NCI-H128 (cell line): ENCODE measurements around the gene NAPSA.
A peak's percentile ranks its signal among the peaks of the same experiment; 100 is the strongest.
"Not testable (repeated sequence)": the region's sequence is repeated elsewhere in the genome, so short reads cannot be mapped to it uniquely, and the experiment has no call there.

ENCODE experiments used
- DNase-seq: peaks from one replicate; lab custom pipeline; 2025; ENCODE audit not compliant: unreplicated experiment; lab: John Stamatoyannopoulos, UW

The NAPSA gene

GRCh38 chr19:50331994-50332243, 33.5 kb downstream of the NAPSA start:
- DNase-seq = no peak

GRCh38 chr19:50331221-50331993, 34.0 kb downstream of the NAPSA start:
- no peak for DNase-seq

GRCh38 chr19:50330365-50331078, 34.9 kb downstream of the NAPSA start:
- DNase-seq = peak; percentile 77

- not testable (repeated sequence) for DNase-seq
Observed at GRCh38 chr19:50329926-50330294, 35.5 kb downstream of the NAPSA start.

DNA sequence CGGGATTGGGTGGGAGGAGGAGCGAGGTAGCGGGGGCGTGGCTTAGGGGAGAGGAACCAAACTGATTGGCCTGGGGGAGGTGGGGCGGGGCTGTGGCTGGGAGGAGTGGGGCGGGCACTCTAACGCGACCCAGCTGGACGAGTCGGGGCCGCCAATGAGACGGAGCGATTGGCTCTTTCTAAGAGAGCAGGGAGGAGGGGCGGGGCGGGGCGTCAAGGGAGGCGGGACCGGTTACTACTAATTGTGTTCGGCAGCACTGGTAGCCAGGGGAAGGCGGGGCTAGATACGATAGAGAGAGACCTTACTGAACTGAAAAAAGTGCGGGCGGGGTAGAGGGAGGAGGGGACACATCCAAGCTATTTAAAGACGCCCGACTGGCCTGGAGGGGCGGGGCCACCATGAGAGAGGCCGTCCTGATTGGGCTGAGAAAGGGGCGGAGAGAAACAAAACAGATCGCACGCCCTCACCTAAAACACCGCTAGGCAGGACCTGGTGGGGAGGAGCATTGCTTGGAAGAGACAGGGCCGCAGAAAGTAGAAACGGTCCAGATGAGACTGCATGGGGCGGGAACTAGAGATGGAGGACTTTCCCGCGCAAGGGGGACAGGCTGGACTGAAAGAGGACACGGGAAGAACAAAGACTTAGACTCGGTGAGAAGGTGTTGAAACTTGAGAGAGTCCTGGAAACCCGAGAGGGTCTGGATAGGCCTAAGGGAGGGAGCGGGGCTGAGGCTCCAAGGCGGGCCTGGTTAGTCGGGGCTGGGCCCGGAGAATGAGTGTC, 36.1 kb downstream of the NAPSA start, which contains the start of gene KCNC3:
KCNC3 (minus strand) TSS at position 232 of the 780 bp plus-strand sequence. CDS start 295 bp downstream, outside the sequence.
- peak; percentile 96 for DNase-seq

DNA sequence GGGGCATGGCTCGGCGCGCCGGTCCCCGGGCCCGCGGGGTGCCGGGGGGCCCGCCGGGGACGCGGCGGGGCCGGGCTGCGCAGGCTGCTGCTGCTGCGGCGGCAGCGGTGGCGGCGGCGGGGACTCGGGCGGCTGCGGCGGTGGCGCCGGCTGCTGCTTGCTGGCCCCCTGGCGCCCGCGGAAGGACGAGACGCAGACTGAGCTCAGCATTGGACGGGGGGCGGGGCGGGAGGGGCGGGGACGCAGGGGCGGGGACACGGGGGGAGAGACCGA, 36.6 kb downstream of the NAPSA start:
- no peak for DNase-seq

GRCh38 chr19:50328224-50328872, 37.1 kb downstream of the NAPSA start:
- no peak for DNase-seq

GRCh38 chr19:50327461-50328223, 37.8 kb downstream of the NAPSA start:
- no peak for DNase-seq

DNA sequence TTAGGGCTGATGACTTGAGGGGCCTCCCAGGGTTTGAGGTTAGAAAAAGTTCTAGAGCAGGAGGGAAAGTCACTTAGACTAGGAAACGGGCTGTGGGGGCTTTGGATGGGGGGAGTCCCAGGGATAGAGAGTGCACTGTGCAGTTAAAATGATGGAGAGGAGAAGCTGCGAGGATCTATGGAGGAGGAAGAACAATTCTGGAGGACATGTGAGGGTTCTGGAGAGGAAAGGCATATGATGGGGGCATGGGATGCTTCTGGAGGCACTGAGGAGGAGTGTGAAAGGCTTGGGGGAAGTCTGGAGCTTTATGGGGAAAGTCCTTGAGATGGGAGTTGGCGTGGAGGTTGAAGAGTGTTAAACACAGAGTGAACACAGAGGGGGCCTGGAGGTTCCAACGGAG, 38.4 kb downstream of the NAPSA start:
- no peak for DNase-seq

GRCh38 chr19:50326101-50326664, 39.3 kb downstream of the NAPSA start:
- DNase-seq = no peak

- DNase-seq = peak; percentile 82
Observed at GRCh38 chr19:50325310-50326100, 39.9 kb downstream of the NAPSA start.

DNA sequence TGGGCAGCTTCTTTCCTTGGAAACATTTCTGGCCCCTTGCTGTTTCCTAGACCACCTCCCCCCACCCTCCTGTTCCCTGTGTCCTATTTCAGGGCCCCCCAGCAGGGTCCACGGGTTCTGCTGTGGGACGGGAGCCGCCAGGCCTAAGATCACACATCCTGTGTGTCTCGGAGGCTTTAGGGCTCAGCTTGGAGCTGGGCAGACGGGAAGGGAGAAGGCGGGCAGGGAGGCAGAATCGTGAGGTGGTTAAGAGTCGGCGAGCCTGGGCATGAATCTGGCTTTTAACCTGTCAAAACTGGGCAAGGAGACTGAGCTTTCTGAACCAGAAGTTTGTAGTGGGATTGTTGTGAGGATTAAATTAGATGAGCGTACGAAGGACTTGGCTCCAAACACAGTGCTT, 41.1 kb downstream of the NAPSA start:
- no peak for DNase-seq

DNA sequence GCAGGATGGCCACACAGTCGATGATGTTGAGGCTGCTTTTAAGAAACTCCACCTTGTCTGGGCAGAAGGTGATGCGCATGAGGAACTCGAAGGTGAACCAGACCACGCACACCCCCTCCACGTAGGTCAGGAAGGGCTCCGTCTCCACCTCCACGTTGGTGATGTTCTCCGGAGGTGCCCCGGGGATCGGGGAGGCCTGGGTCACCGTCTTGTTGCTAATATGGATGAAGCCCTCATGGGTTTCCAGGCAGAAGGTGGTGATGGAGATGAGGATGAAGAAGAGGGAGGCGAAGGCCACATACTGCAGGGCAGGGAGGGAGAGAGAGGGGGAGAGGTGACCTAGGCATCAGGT, 41.7 kb downstream of the NAPSA start:
- DNase-seq = no peak

GRCh38 chr19:50322931-50323781, 42.3 kb downstream of the NAPSA start:
- no peak for DNase-seq

- DNase-seq = no peak
Observed at GRCh38 chr19:50322234-50322633, 43.2 kb downstream of the NAPSA start.

DNA sequence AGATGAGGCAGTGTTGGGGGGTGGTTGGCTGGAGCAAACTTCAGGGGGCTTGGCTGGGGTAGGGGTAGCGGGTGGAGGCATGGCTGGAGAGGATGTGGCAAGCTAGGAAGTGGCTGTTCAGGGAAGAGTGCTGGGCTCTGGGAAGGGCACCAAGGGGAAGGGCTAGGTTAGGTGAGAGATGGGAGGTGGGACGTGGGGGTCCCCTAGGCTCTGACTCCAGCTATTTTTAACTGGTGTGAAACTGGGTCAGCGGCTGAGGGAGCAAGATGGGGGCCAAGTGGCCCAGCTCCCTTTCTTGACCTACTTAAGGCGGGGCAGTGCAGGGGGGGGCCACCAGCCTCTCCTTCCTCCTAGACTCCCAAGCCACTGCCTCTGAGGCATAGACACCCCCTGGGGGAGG, 43.6 kb downstream of the NAPSA start:
- no peak for DNase-seq

DNA sequence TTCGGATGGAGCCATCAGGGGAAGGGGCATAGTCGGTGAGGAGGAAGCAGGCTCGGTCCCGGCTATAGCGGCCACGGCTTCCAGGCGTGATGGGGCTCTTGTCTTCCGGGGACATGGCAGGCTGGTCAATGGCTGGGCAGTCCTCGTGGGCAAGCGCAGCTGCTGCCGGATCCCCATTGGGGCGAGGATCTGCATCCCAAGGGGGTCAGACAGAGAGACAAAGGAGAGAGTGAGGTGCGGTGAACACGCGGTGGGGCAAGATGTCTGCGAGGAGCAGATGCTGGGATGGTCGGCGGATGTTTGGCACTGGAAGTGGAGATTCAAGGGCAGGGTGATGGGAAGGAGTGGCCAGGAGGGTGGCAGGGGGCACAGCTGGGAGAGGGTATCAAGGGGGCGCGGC, 44.8 kb downstream of the NAPSA start:
- no peak for DNase-seq

GRCh38 chr19:50320051-50320450, 45.4 kb downstream of the NAPSA start:
- DNase-seq = no peak

- no peak for DNase-seq
Observed at GRCh38 chr19:50319156-50319555, 46.3 kb downstream of the NAPSA start.
